ENCODE measurements around the gene GADL1. TPM values are rescaled to one million over a fixed set of nuclear protein-coding genes. Genes with fewer than 3 reads are reported as not detected.
A peak's percentile ranks its signal among the peaks of the same experiment; 100 is the strongest.

Gene GADL1
- total RNA-seq, 1 experiment from 2014 or later, result 0.09 TPM

DNA sequence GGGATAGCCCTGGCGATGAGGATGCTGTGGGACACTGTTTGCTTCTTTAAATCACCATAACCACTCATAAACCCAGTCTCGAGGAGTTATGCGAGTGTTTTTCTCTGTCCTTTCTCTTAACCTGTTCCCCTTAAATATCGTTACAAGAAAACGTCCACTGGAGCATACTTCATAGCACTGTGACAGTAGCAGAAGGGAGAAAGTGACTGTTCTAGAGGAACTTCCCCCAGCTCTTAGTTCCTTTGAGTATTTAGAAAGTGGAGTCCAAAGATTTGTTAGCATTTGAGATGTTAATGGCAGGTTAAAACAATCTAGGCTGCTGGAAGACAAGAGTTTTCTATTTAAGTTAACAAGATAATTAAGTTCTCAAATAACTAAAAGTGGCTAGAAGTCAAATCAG lies 142.0 kb downstream of the GADL1 start:
- H3K4me2 ChIP-seq (ENCODE audit: insufficient read depth, insufficient read length, low read length), result no peak overlapping the region
- H4K91ac ChIP-seq (ENCODE audit: insufficient read length, low read depth, low read length), result no peak overlapping the region
- no peak overlapping the region for H2BK5ac ChIP-seq (ENCODE audit: insufficient read length, low read length)
- WGBS (ENCODE audit: extremely low coverage, insufficient read length, low lambda C conversion rate), result no CpG with 5 or more reads among the region's 5 CpGs
- no peaks in the 10 kb centered on the region for H3K27me3 ChIP-seq (ENCODE audit: insufficient read depth, low read length)
- no peaks in the 10 kb centered on the region; a peak in 1 of 5 replicates for H3K9me3 Mint-ChIP-seq
- no peak overlapping the region for H3K18ac ChIP-seq (ENCODE audit: insufficient read length, low read depth, low read length)
- H3K23ac ChIP-seq (ENCODE audit: insufficient read length, low read depth, low read length), result no peak overlapping the region
- no peaks in the 10 kb centered on the region for H3K9me3 ChIP-seq (ENCODE audit: control insufficient read depth, low read depth, low read length)
- no peak overlapping the region for H4K5ac ChIP-seq (ENCODE audit: insufficient read length, low read depth, low read length)
- no peaks in the 10 kb centered on the region for H4K20me1 ChIP-seq (ENCODE audit: control insufficient read depth, insufficient read depth, insufficient read length)
- no peak overlapping the region for H2BK15ac ChIP-seq (ENCODE audit: low read depth, low read length)
- no peak overlapping the region for H3K4ac ChIP-seq (ENCODE audit: low read depth, low read length)
- H3K4me1 ChIP-seq (ENCODE audit: insufficient read depth, low read length), result no peaks in the 10 kb centered on the region
- no peak overlapping the region for H2AK5ac ChIP-seq (ENCODE audit: insufficient read length, low read length)
- no peaks in the 10 kb centered on the region for H3K23me2 ChIP-seq (ENCODE audit: insufficient read length, low read depth, low read length, poor library complexity, severe bottlenecking)
- H3K27ac ChIP-seq (ENCODE audit: insufficient read length, low read depth, low read length), result no peak overlapping the region
- no peak overlapping the region for H2BK120ac ChIP-seq (ENCODE audit: low read depth, low read length, poor library complexity, severe bottlenecking)
- H3K27me3 Mint-ChIP-seq (ENCODE audit: low read depth), result no peaks in the 10 kb centered on the region
- H3K4me1 Mint-ChIP-seq, result peaks cover 38 to 45% of the 10 kb centered on the region in 2 experiments
- no peaks in the 10 kb centered on the region for H3K36me3 Mint-ChIP-seq (ENCODE audit: insufficient read depth in 1 of 3, low read depth in 3 of 3)
- no peak overlapping the region for H3K56ac ChIP-seq (ENCODE audit: insufficient read length, low read depth, low read length)
- no peak overlapping the region for H3K14ac ChIP-seq (ENCODE audit: insufficient read depth, low read length)
- no peak for DNase-seq
- H2AFZ ChIP-seq (ENCODE audit: low read length), result no peak overlapping the region
- peak overlapping the region in 1 of 3 experiments; percentile 41; a peak in 2 of 7 replicates for H3K27ac Mint-ChIP-seq
- H3T11ph ChIP-seq (ENCODE audit: low read length), result no peak overlapping the region
- H3K79me2 ChIP-seq (ENCODE audit: insufficient read depth, low read length), result no peaks in the 10 kb centered on the region
- H3K4me3 Mint-ChIP-seq, result no peak overlapping the region
- TF ChIP-seq, protein P1, sequence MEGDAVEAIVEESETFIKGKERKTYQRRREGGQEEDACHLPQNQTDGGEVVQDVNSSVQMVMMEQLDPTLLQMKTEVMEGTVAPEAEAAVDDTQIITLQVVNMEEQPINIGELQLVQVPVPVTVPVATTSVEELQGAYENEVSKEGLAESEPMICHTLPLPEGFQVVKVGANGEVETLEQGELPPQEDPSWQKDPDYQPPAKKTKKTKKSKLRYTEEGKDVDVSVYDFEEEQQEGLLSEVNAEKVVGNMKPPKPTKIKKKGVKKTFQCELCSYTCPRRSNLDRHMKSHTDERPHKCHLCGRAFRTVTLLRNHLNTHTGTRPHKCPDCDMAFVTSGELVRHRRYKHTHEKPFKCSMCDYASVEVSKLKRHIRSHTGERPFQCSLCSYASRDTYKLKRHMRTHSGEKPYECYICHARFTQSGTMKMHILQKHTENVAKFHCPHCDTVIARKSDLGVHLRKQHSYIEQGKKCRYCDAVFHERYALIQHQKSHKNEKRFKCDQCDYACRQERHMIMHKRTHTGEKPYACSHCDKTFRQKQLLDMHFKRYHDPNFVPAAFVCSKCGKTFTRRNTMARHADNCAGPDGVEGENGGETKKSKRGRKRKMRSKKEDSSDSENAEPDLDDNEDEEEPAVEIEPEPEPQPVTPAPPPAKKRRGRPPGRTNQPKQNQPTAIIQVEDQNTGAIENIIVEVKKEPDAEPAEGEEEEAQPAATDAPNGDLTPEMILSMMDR (conservative IDR thresholded peaks at IDR 0.05), result no peak
- H4K8ac ChIP-seq (replicated peaks; ENCODE audit: insufficient read length, low read depth, low read length), result no peak overlapping the region
- H3K79me1 ChIP-seq (ENCODE audit: insufficient read depth, low read depth, low read length, poor library complexity, severe bottlenecking), result no peaks in the 10 kb centered on the region
- H3K9ac ChIP-seq (ENCODE audit: extremely low read depth, insufficient read length, low read length), result no peak overlapping the region
- no peak overlapping the region for H2BK12ac ChIP-seq (ENCODE audit: insufficient read length, low read depth, low read length)
- no peak overlapping the region for H2BK20ac ChIP-seq (ENCODE audit: low read depth, low read length, poor library complexity, severe bottlenecking)

Measured in H9 (cell line).